HUES64 (cell line): ENCODE results near the gene TAF1C.
"Not testable (repeated sequence)": the region's sequence is repeated elsewhere in the genome, so short reads cannot be mapped to it uniquely, and the experiment has no call there.

Source experiments
- H3K27ac ChIP-seq: 2 replicates; pipeline ENCODE4 v1.7.0; 2013; ENCODE audit warnings: low read depth, low read length, inconsistent platforms
- H3K27me3 ChIP-seq: 2 replicates; pipeline ENCODE4 v1.6.1; 2013; ENCODE audit warnings: mild to moderate bottlenecking, low read length; ENCODE audit not compliant: insufficient read depth
- H3K36me3 ChIP-seq: 2 replicates; pipeline ENCODE4 v1.6.1; 2013; ENCODE audit warnings: mild to moderate bottlenecking, low read length; ENCODE audit not compliant: insufficient read depth
- H3K4me1 ChIP-seq: 2 replicates; pipeline ENCODE4 v1.6.1; 2013; ENCODE audit warnings: mild to moderate bottlenecking, low read length, moderate library complexity; ENCODE audit not compliant: insufficient read depth
- H3K4me3 ChIP-seq: 2 replicates; pipeline ENCODE4 v1.5.1; 2013; ENCODE audit warnings: mild to moderate bottlenecking, low read length, moderate library complexity
- H3K9ac ChIP-seq: 2 replicates; pipeline ENCODE4 v1.6.1; 2013; ENCODE audit warnings: mild to moderate bottlenecking, low read depth, low read length
- H3K9me3 ChIP-seq: 2 replicates; pipeline ENCODE4 v1.6.1; 2013; ENCODE audit warnings: low read depth, low read length; ENCODE audit not compliant: insufficient read depth
- WGBS: fragments of 150-250, 120-280 bp; methylation state at CpG from one replicate; pipeline ENCODE4 v1.1.7; 2013; ENCODE audit warnings: missing lambda C conversion rate; 5-methylcytosine and 5-hydroxymethylcytosine counted together

Gene TAF1C

GRCh38 chr16:84225126-84225525, 38.3 kb upstream of the TAF1C start:
- Histone ChIP-seq H3K4me1 (peaks cover 6% of the 10 kb centered on the region; the same call in 1 of the 2 replicates), H3K27me3 (no peaks in the 10 kb centered on the region), H3K9ac (no peak overlapping the region), H3K27ac (no peak overlapping the region), H3K9me3 (no peaks in the 10 kb centered on the region), H3K36me3 (no peaks in the 10 kb centered on the region), H3K4me3 (no peak overlapping the region)
- WGBS, result 84% methylated on average over 3 of the region's 3 CpGs

DNA sequence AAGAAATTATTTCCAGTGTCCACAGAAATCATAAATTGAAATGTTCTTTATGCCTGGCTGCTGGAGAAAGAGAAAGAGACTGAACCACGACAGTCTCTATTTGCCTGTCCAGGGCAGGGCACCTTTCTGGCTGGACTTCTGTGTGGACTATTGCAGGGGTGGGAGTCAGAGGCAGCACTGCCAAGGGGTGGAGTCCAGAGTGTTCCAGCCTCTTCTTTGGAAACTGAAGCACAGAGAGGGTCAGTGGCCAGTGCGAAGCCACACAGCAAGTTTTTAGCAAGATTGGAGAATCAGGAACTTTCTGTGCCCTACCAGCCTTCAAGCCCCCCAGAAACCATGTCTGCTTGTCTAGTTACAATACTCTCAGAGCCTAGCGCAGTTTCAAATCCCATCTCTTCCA, 37.7 kb upstream of the TAF1C start:
- Histone ChIP-seq H3K9me3 (no peaks in the 10 kb centered on the region), H3K27me3 (no peaks in the 10 kb centered on the region), H3K4me1 (peaks cover 6% of the 10 kb centered on the region; the same call in 1 of the 2 replicates), H3K36me3 (no peaks in the 10 kb centered on the region), H3K9ac (no peak overlapping the region), H3K27ac (no peak overlapping the region), H3K4me3 (no peak overlapping the region)
- 91% methylated on average over 3 of the region's 3 CpGs for WGBS

DNA sequence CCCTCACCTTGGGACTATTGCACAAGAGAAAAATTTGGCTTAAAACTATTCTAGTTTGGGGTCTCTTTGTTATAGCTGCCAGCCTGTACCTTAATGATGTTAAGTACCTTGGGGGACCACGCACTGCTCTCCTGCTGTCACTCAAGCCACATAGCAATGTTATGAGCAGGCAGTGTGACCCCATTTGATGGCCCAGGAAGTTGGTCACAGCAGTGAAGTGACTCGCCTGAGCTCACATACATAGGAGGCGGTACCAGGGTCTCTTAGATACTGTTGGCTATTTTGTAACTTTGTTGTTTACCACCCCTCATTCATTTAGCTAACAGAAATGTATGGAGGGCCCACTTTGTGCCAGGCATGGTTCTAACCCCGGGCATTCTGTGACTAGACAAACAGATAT, 36.6 kb upstream of the TAF1C start:
- Histone ChIP-seq H3K9ac (no peak overlapping the region), H3K4me3 (no peak overlapping the region), H3K9me3 (no peaks in the 10 kb centered on the region), H3K36me3 (no peaks in the 10 kb centered on the region), H3K27ac (no peak overlapping the region), H3K27me3 (no peaks in the 10 kb centered on the region), H3K4me1 (peaks cover 11% of the 10 kb centered on the region; the same call in 1 of the 2 replicates)
- WGBS, result 89% methylated on average over 4 of the region's 4 CpGs

- Histone ChIP-seq H3K4me3 (no peak overlapping the region), H3K4me1 (peaks cover 8% of the 10 kb centered on the region; the same call in 1 of the 2 replicates), H3K27ac (no peak overlapping the region), H3K36me3 (no peaks in the 10 kb centered on the region), H3K27me3 (no peaks in the 10 kb centered on the region), H3K9ac (no peak overlapping the region), H3K9me3 (no peaks in the 10 kb centered on the region)
- 93% methylated on average over 1 of the region's 1 CpG for WGBS
Measured at GRCh38 chr16:84220851-84221250, 34.0 kb upstream of the TAF1C start.

GRCh38 chr16:84218956-84219355, 32.1 kb upstream of the TAF1C start:
- Histone ChIP-seq H3K27me3 (no peaks in the 10 kb centered on the region), H3K27ac (no peak overlapping the region), H3K9me3 (no peaks in the 10 kb centered on the region), H3K9ac (no peak overlapping the region), H3K4me1 (peaks cover 8% of the 10 kb centered on the region; the same call in 1 of the 2 replicates), H3K4me3 (no peak overlapping the region), H3K36me3 (no peaks in the 10 kb centered on the region)
- 58% methylated on average over 6 of the region's 6 CpGs for WGBS

GRCh38 chr16:84218176-84218823, 31.4 kb upstream of the TAF1C start:
- no peaks in the 10 kb centered on the region for H3K27me3 ChIP-seq
- H3K36me3 ChIP-seq, result no peaks in the 10 kb centered on the region
- no peak overlapping the region for H3K27ac ChIP-seq
- no peak overlapping the region for H3K4me3 ChIP-seq
- WGBS, result 92% methylated on average over 17 of the region's 17 CpGs
- H3K9me3 ChIP-seq, result no peaks in the 10 kb centered on the region
- peaks cover 8% of the 10 kb centered on the region; the same call in 1 of the 2 replicates for H3K4me1 ChIP-seq
- no peak overlapping the region for H3K9ac ChIP-seq

GRCh38 chr16:84216144-84216543, 29.3 kb upstream of the TAF1C start:
- not testable (repeated sequence) for H3K4me1 ChIP-seq, H3K9me3 ChIP-seq, H3K36me3 ChIP-seq, H3K27me3 ChIP-seq, H3K9ac ChIP-seq, H3K27ac ChIP-seq, H3K4me3 ChIP-seq
- 91% methylated on average over 3 of the region's 3 CpGs for WGBS

- no peaks in the 10 kb centered on the region for H3K27me3 ChIP-seq
- no peaks in the 10 kb centered on the region for H3K36me3 ChIP-seq
- H3K4me1 ChIP-seq, result peaks cover 8% of the 10 kb centered on the region; the same call in 1 of the 2 replicates
- H3K4me3 ChIP-seq, result no peak overlapping the region
- H3K27ac ChIP-seq, result no peak overlapping the region
- 97% methylated on average over 5 of the region's 5 CpGs for WGBS
- no peaks in the 10 kb centered on the region for H3K9me3 ChIP-seq
- no peak overlapping the region for H3K9ac ChIP-seq
Measured at GRCh38 chr16:84215531-84215930, 28.7 kb upstream of the TAF1C start.

DNA sequence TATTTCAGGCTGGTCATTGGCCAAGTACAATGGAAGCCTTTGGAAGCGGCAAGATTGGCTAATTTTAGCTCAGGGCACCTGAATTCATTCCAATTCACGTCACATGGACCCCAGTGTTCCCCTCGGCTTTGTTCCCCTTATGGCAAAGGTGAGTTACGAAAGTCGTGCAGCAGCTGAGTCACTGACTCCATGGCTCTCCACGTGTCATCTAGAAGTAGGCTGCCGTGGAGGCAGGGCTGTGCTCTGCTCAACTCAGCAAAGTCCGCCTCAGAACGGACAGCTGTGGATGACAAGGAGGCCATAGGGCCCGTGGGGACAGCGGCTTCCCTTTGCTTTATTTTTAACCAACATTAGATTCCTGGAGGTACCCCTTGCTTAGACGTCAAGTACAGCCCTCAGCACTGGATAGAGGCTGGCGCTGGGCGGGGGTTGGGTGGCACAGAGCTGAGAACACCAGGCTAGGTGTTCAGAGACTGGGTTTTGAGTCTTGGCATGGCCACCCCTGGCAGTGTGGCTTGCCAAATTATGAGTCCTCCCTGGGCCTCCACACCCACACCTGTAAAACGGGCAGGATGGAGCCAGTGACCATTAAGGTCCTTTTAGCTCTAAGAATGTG, 27.7 kb upstream of the TAF1C start:
- Histone ChIP-seq H3K9ac (no peak overlapping the region), H3K36me3 (no peaks in the 10 kb centered on the region), H3K4me3 (no peak overlapping the region), H3K27me3 (no peaks in the 10 kb centered on the region), H3K9me3 (no peaks in the 10 kb centered on the region), H3K4me1 (peaks cover 8% of the 10 kb centered on the region; the same call in 1 of the 2 replicates), H3K27ac (no peak overlapping the region)
- WGBS, result 93% methylated on average over 15 of the region's 15 CpGs

GRCh38 chr16:84212631-84213030, 25.8 kb upstream of the TAF1C start:
- Histone ChIP-seq H3K36me3 (no peaks in the 10 kb centered on the region), H3K27me3 (no peaks in the 10 kb centered on the region), H3K9me3 (no peaks in the 10 kb centered on the region), H3K9ac (no peak overlapping the region), H3K4me3 (no peak overlapping the region), H3K27ac (no peak overlapping the region), H3K4me1 (no peaks in the 10 kb centered on the region)
- 87% methylated on average over 4 of the region's 4 CpGs for WGBS

DNA sequence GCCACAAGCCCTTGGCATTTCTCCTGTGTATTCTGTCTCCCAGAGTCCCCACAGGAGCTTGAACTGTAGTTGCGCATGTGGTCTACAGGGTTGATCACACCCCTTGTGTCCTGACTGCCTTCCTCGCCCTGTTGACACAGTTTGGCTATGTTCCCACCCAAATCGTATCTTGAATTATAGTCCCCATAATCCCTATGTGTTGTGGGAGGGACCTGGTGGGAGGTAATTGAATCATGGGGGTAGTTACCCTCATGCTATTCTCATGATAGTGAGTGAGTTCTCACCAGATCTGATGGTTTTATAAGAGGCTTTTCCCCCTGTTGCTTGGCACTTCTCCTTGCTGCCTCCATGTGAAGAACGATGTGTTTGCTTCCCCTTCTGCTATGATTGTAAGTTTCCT, 25.3 kb upstream of the TAF1C start:
- Histone ChIP-seq H3K27ac (no peak overlapping the region), H3K4me1 (no peaks in the 10 kb centered on the region; the same call in 1 of the 2 replicates), H3K36me3 (no peaks in the 10 kb centered on the region), H3K4me3 (no peak overlapping the region), H3K9ac (no peak overlapping the region), H3K27me3 (no peaks in the 10 kb centered on the region), H3K9me3 (no peaks in the 10 kb centered on the region)
- 83% methylated on average over 4 of the region's 4 CpGs for WGBS
